Measurements from ENCODE around the gene ANO10.

DNA sequence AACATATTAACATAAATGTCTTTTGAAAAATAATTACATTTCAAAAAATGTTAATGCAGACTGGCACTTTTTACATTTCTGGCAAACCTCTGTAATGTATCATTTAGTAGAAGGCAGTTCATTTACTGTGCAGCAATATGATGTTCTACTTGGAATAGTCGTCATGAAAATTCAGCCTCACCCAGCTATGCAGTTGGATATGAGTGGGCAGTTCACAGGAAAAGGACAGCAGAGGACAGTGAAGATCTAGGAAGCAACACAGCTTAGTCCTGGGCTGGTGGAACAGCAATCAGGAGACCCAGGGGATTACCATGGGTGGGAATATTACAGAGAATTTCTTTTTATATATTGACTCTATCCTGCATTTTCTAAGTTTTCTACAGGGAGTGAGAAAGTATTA lies 63.6 kb downstream of the ANO10 start:
- TF ChIP-seq EP300 (IDR thresholded peaks at IDR 0.05) (no peak), CTCF (IDR thresholded peaks at IDR 0.05) (no peak)

Measured in stomach (tissue), 4 donors.